Measurements from ENCODE around the gene CAMSAP3. TPM values are rescaled to one million over a fixed set of nuclear protein-coding genes. Genes with fewer than 3 reads are reported as not detected.
A peak's percentile ranks its signal among the peaks of the same experiment; 100 is the strongest.

CAMSAP3 gene
- total RNA-seq, 1 experiment from 2014 or later: 28.4 TPM

DNA sequence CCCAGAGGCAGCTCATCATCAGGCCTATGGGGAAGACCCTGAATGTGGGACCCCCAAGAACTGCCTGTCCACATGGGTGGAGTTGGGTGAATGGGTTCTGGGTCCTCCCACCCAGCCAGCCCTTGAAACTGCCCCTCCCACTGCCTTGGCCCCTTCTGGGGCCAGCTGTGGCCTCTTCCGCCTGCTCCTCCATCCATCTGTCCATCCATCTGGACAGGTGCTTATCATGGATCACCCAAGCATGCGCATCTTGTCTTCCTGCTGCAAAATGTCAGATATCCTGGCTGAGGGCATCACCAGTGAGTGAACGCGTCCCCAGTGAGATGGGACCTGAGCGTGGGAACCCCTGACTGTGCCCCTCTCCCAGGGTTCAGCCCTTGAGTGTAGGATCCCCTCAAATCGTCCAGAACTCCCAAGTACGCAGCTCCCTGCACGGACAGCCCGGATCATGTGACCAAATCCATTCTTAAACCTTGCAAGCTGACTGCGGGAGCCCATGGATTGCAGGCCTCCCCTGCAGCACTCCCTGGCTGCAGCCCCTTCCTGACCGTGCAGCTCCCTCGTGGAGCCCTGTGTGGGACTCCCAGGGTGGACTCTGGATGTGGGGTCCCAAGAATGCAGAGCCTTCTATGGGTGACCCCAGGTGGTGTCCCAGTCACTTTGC, 43.3 kb downstream of the CAMSAP3 start:
- Histone ChIP-seq H3K9me3 (ENCODE audit: control insufficient read depth, low read depth, low read length) (no peaks in the 10 kb centered on the region), H2BK15ac (ENCODE audit: low read depth, low read length) (no peak overlapping the region), H3K56ac (ENCODE audit: insufficient read length, low read depth, low read length) (no peak overlapping the region), H3K23ac (ENCODE audit: insufficient read length, low read depth, low read length) (no peak overlapping the region), H3K4me2 (ENCODE audit: insufficient read depth, insufficient read length, low read length) (no peak overlapping the region), H2AK5ac (ENCODE audit: insufficient read length, low read length) (no peak overlapping the region), H3K4me1 (ENCODE audit: insufficient read depth, low read length) (no peaks in the 10 kb centered on the region), H3K9ac (ENCODE audit: extremely low read depth, insufficient read length, low read length) (no peak overlapping the region), H4K20me1 (ENCODE audit: control insufficient read depth, insufficient read depth, insufficient read length) (no peaks in the 10 kb centered on the region), H3K18ac (ENCODE audit: insufficient read length, low read depth, low read length) (no peak overlapping the region), H3T11ph (ENCODE audit: low read length) (no peak overlapping the region), H4K8ac (replicated peaks; ENCODE audit: insufficient read length, low read depth, low read length) (no peak overlapping the region), H2BK20ac (ENCODE audit: low read depth, low read length, poor library complexity, severe bottlenecking) (no peak overlapping the region), H2BK5ac (ENCODE audit: insufficient read length, low read length) (no peak overlapping the region), H3K23me2 (ENCODE audit: insufficient read length, low read depth, low read length, poor library complexity, severe bottlenecking) (no peaks in the 10 kb centered on the region), H2BK12ac (ENCODE audit: insufficient read length, low read depth, low read length) (no peak overlapping the region), H3K4ac (ENCODE audit: low read depth, low read length) (no peak overlapping the region), H2AFZ (ENCODE audit: low read length) (no peak overlapping the region), H2BK120ac (ENCODE audit: low read depth, low read length, poor library complexity, severe bottlenecking) (no peak overlapping the region), H3K27me3 (ENCODE audit: insufficient read depth, low read length) (peaks cover 16% of the 10 kb centered on the region; the same call in 1 of the 2 replicates), H4K91ac (ENCODE audit: insufficient read length, low read depth, low read length) (no peak overlapping the region), H3K14ac (ENCODE audit: insufficient read depth, low read length) (no peak overlapping the region), H3K79me1 (ENCODE audit: insufficient read depth, low read depth, low read length, poor library complexity, severe bottlenecking) (no peaks in the 10 kb centered on the region), H3K27ac (ENCODE audit: insufficient read length, low read depth, low read length) (no peak overlapping the region), H3K79me2 (ENCODE audit: insufficient read depth, low read length) (no peaks in the 10 kb centered on the region), H4K5ac (ENCODE audit: insufficient read length, low read depth, low read length) (no peak overlapping the region)
- Mint-ChIP-seq H3K27me3 (ENCODE audit: low read depth) (peaks cover 28% of the 10 kb centered on the region), H3K36me3 (ENCODE audit: insufficient read depth in 1 of 3, low read depth in 3 of 3) (peaks cover 9 to 19% (median 14%) of the 10 kb centered on the region in 3 experiments), H3K9me3 (no peaks in the 10 kb centered on the region), H3K27ac (no peak overlapping the region), H3K4me3 (0 out of 5 replicates have a peak overlapping the region, but pooled peaks of 1 of the 2 experiments have one; percentile 9), H3K4me1 (peaks cover 0 to 13% of the 10 kb centered on the region in 2 experiments; a peak in 2 of 4 replicates)
- WGBS (ENCODE audit: extremely low coverage, insufficient read length, low lambda C conversion rate): no CpG with 5 or more reads among the region's 12 CpGs
- DNase-seq: no peak
- TF ChIP-seq, protein P1, sequence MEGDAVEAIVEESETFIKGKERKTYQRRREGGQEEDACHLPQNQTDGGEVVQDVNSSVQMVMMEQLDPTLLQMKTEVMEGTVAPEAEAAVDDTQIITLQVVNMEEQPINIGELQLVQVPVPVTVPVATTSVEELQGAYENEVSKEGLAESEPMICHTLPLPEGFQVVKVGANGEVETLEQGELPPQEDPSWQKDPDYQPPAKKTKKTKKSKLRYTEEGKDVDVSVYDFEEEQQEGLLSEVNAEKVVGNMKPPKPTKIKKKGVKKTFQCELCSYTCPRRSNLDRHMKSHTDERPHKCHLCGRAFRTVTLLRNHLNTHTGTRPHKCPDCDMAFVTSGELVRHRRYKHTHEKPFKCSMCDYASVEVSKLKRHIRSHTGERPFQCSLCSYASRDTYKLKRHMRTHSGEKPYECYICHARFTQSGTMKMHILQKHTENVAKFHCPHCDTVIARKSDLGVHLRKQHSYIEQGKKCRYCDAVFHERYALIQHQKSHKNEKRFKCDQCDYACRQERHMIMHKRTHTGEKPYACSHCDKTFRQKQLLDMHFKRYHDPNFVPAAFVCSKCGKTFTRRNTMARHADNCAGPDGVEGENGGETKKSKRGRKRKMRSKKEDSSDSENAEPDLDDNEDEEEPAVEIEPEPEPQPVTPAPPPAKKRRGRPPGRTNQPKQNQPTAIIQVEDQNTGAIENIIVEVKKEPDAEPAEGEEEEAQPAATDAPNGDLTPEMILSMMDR (conservative IDR thresholded peaks at IDR 0.05): no peak

All from H9 (cell line).